GM18909 (cell line): ENCODE results near the gene TCP11.
"Not testable (repeated sequence)": the region's sequence is repeated elsewhere in the genome, so short reads cannot be mapped to it uniquely, and the experiment has no call there.

Experiments
- ATAC-seq: cut with Tn5 transposase; IDR thresholded peaks from one replicate; pipeline ENCODE4 v1.9.1; 2021; ENCODE audit warnings: mild to moderate bottlenecking; ENCODE audit not compliant: unreplicated experiment, poor library complexity

Gene TCP11

DNA sequence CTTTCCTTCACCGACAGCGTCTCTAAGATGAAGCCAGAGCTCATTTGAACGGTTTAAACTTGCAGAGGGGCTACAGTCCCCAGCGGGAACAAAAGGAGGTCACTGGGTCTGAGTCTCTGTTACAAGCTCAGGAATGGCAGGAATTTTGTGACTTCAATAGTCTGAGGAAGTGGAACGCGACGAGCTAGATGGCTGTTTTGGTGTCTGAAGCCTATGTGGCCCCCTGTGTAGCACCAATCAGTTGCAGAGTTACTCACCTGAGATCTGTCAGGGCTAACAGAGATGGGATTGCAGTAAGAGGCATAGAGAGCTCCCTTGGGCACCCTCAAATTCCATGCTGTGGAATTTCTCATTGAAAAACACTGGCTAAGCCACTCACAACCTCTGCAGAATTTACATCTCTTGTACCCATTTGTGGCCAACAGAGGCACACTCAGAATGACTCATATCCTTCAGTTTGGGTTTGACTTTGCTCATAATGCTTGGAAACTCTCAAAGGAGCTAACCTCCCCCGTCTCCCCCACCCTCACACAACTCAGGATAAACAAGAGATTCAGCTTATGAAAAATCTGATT lies 7.1 kb upstream of the TCP11 start:
- ATAC-seq: no peak

DNA sequence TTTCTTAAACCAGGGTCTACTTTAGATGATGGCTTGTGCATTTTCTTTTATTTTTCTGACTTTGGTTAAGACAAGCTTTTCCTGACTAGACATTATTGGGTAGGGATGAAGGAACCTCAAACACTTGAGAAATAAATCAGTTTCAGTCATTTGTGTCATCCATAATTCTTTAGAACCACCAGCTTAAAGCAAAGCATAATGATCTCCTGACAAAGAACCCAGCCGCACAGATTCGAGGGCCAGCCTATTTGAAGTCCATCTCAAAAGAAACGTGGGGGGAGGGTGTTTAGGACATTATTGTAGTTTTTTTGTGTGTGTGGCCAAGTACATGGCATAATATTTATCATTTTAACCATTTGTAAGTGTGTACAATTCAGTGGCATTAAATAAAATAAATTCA lies 6.3 kb upstream of the TCP11 start:
- ATAC-seq: no peak

DNA sequence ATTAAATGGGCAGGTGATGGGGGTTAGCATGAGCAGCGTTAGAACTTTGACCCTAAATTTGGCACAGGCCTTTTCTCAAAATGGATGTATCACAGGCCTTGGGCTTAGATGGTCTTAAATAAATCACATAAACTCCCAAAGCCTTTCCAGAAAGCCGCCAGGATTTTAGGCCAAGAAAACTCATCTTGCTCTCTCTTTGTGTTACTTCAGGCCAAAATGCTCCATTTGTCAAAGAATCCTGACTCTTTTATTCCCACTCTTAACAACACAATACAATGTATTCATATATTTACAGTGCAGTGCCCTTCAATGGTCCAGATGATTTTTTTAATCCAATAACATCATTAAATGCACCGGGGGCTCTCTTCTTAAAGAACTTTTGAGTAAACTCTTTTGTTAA lies 5.9 kb upstream of the TCP11 start:
- no peak for ATAC-seq

DNA sequence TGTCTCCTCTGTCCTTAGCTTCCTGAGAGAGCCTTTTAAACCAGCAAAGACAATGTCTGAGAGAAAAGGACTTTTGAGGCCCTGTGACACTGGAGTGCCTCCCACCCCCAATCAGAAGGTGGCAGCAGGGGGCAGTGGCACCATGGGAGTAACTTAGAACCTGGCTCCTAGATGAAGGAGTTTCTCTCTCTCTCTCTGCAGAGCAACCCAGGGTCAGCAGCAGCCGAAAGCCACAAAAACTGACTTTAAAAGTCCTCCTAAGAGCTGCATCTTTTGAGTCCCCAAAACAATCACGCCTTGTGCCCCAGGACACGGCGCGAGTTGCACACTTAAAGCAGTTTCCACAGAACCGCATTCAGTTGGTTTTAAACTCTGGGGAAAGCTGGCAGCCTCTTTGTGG lies 5.3 kb upstream of the TCP11 start:
- no peak for ATAC-seq

DNA sequence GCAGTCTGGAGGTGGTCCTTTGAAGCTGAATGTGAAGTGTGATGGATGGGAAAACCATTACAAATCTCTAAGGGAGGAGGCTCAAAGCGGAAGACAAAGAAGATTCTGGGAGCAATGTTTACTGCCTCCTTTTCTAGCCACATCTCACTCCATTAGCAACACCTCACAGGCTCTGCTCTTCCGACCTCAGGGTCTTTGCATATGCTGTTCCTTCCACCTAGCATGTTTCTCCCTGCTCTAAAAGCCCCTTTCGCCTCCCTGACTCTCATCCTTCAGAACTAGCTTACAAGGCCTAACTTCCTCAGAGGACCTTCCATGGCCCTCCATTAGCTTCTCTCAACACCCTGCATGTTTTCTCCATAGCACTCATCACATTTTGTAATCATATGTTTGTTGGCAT lies 4.6 kb upstream of the TCP11 start:
- no peak for ATAC-seq

DNA sequence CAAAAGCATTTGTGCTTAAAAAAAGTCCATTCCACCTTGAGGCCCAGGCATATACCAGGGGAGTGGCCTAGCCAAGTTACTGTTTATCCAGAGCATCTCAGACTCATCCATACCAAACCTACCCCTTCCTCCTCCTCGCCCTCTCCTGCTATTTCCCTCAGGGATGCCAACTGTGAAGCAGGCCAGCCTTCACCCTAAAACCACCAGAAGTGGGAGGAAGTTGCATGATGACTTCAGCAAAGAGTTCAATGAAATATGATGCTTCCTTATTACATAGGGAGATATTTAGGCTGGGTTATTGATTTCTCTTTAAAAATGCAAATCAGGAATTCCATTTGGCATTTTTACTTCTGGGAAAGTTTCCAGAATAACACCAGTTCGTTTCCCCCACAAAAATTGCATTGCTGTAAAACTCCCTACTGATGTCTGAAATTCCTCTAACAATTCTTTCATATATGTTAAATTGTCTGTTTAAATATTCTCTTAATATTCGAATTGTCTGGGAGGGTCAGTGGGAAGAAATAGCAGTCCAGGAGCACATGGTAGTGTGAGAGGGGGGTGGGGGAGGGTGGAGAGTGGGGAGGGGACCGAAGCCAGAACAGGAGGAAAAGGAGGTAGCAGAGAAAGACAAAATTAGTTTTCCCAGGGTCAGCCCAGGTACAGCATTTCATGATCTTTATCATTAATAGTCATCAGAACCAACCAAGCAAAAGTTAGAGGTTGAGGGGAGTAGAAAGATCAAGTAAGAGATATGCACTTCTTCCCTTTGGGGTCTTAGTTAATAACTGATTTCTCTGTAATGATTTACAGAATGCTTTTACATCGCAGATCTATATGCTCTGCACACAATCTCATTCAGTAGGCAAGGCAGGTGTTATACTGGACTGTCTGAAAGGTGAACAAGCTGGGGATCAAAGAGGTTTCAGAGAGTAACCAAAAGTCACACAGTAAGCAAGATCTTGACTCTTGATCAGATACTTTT lies 1.7 kb upstream of the TCP11 start:
- no peak for ATAC-seq

DNA sequence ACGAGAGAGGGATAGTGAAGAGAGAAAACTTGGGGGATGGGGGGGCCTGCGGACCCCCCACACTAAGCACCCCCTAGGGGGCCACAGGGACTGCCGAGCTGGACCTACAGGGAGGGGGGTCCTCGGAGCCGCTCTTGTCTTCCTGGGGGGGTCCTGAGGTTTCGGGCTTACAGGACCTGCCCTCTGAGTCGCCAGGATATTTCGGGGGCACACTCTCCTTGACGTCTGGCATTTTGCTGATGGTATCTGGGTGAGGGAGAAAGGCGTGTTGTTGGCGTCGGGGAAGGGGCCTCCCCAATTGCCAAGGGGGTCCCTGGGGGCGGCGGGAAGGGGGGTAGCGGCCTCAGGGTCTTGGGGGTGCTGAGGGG lies 516 bp downstream of the TCP11 start:
- no peak for ATAC-seq

DNA sequence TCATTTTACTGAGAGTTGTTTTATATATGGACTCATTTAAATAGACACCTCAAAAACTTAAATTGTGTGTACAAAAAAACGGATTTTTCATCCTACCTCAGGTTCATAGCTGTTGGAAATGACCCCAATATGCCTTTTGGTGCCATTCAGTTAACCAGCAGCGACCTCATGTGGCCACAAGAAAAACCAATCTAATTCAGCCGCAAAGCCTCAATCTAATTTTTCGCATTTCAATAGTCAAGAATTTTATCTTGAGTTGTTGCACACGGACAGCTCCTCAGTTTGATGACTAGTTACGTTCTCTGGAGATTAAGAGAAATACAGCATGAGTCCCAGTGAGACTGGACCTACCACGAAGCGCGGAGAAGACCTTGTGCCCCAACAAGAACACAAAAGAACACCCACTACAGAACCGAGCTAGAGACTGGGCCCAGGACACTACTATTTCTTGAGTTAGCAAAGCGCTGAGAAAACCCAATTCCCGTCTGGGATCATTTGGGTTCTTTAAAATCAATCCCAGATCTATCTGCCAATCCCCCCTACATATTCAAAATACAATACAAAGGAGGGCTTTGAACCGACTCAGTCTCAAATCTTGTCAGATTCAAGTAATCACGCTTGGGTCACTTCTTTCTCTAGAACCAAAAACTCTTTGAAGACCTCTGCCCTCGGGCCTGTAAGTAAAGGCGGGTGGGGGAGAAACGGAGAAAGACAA lies 1.1 kb downstream of the TCP11 start:
- no peak for ATAC-seq

DNA sequence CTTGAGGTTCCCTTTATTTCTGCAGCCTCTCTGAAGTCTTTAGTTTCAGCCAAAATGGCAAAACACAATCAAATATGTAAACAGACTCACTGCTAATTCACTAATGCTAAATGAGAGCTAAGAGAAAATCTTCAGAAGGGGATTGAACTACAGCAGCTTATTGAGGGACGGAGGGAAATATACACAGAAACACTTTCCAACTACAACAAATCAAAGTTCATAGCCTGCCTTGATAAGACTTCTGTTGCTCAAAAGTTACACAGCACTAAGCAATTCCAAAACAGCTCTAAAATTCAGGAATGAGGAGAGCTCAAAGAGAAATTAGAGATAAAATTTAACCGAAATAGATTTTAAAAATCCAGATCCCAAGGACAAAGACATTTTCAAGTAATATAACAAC lies 1.7 kb downstream of the TCP11 start:
- ATAC-seq: no peak

DNA sequence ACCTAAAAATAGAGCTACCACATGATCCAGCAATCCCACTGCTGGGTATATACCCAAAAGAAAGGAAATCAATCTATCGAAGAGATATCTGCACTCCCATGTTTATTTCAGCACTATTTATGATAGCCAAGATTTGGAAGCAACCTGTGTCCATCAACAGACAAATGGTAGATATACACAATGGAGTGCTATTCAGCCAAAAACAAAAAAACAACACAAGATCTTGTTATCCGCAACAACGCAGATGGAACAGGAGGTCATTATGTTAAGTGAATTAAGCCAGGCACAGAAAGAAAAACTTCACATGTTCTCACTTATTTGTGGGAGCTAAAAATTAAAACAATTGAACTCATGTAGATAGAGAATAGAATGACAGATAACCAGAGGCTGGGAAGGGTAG lies 2.9 kb downstream of the TCP11 start:
- not testable (repeated sequence) for ATAC-seq

DNA sequence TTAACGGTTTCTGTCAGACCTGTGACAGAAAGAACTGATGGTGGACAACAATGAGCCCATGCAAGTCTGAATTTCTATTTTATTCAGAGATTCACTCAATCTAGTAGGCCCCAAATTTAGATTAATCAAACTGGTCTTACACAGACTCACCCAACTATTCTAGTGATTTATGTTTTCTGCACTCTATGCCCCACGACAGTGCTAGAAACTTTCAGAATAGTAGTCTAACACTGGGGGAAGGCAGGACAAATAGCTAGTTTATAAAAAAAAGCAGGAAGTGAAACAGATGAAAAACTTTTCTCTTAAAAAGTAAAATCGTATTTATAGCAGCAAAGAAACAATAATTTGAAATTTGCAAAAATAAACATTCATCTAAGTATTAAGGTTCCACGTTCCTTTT lies 5.0 kb downstream of the TCP11 start:
- no peak for ATAC-seq

DNA sequence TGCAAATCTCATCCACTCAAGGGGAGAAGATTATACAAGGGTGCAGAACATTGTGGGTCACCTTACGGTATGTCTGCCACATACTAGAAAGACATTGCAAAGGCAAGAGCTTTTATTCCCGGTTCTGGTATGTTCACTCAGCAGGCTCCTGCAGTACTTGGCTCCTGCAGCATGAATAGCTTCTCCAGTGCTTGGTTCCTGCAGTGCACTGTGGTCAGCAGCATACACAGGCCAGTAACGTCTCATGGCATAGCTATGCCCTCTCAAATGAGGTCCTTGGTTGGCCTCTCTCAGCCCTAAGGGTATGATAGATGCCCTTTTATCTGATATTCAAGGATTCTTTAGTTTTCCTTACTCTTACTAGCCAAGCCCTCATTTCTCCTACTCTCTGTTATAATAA lies 12.6 kb downstream of the TCP11 start:
- ATAC-seq: no peak

DNA sequence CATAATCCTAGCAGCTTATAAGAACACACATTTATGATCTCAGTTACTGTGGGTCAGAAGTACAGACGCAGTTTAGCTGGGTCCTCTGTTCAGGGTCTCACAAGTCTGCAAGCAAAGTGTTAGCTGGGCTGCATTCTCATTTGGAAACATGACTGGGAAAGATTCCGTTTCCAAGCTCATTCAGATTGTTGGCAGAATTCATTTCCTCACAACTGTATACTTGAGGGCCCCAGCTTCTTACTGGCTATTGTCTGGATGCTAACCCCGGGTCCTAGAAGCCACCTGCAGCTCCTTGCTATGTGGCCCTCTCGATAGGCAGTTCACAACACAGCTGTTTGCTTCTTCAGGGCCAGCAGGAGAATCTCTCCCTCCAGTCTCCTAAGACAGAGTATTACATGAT lies 13.1 kb downstream of the TCP11 start:
- ATAC-seq: no peak

DNA sequence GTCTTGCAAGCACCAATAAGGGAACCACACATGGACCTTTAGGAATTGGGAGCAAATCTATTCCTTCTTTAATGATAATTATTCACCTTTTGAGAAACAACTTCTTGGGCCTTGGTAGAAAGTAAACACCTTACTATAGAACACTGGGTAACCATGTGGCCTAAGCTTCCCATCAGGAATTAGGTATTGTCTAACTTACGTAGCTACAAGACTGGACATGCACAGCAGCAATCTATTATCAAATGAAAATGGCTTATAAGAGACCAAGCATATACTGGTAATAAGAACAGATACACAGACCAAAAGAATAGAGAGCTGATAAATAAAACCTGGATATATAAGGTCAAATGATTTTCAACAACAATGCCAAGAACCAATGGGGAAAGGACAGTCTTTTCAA lies 16.8 kb downstream of the TCP11 start:
- no peak for ATAC-seq

DNA sequence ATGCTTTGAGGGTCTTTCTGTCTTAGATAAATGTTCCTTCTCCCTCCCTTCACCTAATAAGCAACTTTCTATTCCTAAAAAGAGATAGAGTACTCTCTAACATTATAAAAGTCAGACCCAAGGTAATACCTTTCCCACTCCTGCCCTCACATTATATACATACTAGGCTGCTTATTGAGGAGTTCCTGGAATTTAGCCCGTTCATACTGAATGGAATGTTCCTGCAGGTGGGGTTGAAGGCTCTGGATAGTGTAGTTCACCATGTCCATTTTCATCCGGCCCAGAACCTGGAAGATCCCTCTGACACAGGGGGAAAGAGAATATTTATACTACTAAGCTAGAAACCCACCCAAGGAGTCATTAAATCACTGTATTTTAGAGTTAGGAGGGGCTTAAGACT lies 20.4 kb downstream of the TCP11 start:
- ATAC-seq: no peak

DNA sequence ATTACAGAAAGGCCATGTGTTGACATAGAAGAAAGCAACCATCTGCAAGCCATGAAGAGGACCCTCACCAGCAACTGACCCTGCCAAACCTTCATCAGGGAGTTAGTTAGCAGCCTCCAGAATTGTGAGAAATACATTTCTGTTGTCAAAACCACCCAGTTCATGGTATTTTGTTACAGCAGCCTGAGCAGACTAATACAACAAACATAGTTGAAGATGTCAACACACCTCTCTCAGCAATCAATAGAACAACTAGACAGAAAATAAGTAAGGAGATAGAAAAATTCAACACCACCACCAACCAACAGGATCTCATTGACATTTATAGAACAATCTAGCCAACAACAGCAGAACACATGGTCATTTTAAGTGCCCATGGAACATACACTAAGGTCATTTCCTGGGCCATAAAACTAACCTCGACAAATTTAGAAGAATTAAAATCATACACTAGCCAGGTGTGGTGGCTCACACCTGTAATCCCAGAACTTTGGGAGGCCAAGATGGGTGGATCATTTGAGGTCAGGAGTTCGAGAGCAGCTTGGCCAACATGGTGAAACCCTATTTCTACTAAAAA lies 32.7 kb downstream of the TCP11 start:
- no peak for ATAC-seq

DNA sequence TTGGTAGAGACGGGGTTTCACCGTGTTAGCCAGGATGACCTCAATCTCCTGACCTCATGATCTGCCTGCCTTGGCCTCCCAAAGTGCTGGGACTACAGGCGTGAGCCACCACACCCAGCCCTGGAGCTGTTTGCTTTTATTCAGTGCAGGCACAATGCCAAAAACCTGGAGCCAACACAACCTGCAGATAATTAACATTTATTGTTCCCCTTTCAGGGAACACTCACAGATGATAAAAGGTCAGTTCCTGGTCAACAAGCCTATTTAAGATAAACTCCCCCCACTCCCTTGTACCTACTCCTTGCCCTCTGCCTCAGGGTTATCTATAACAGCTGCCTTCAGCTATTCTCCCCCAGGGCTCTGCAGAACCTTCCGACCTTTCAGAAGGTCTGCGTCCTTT lies 33.4 kb downstream of the TCP11 start:
- not testable (repeated sequence) for ATAC-seq

DNA sequence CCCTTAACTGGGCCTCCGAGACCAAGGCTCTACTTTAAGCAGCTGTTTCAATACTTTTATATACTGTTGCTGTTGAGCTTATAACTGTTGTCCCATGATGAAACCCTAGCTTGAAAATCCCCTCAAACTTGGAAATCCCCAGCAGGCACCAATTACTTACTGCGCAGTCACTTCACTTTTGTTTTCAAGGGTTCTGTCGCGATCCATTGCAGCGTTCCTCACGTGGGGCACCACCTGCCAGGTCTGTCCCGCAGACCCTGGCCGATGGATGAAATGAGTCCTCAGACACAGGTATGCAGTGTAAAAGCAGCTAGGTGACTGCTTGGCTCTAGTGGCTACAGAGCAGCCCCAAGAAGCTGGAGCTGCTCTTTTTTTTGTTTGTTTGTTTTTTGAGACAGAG lies 33.9 kb downstream of the TCP11 start:
- ATAC-seq: not testable (repeated sequence)

DNA sequence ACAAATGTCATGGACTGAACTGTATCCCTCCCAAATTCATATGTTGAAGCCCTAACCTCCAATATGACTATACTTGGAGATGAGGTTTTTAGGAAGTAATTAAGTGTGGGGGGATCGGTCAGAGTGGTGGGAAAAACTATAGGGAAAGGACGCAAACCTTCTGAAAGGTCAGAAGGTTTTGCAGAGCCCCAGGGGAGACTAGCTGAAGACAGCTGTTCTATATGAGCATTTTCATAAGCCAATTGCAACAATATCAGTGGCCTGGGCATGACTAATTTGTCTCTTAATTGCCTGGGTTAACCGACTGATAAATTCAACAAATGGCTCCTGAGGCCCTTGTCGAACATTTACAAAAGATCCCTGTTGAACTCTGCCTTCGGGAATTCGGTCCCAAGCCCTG lies 35.1 kb downstream of the TCP11 start:
- not testable (repeated sequence) for ATAC-seq

DNA sequence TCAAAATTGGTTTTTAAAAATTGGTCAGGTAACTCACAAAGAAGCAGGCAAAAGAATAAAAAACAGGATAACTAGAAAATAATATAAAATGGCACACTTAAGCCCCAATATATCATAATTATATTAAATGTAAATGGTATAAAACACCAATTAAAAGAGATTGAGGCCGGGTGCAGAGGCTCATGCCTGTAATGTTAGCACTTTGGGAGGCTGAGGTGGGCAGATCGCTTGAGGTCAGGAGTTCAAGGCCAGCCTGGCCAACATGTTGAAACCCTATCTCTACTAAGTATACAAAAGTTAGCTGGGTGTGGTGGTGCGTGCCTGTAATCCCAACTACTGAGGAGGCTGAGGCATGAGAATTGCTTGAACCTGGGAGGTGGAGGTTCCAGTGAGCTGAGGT lies 36.1 kb downstream of the TCP11 start:
- ATAC-seq: no peak

DNA sequence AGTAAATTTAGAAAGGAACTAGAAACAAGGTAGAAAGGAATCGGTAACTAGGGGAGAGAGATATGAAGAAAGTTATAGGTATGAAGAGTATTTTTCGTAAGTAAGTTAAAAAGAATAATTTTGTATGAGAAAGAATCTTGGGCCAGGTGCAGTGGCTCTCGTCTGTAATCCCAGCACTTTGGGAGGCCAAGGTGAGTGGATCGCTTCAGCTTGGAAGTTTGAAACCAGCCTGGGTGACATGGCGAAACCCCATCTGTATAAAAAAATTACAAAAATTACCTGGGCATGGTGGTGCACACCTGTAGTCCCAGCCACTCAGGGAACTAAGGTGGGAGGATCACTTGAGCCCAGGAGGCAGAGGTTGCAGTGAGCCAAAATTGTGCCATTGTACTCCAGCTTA lies 42.0 kb downstream of the TCP11 start:
- ATAC-seq: no peak
